ENCODE measurements around the gene TCEA3. TPM values are rescaled to one million over a fixed set of nuclear protein-coding genes. Genes with fewer than 3 reads are reported as not detected.

TCEA3 gene
- total RNA-seq, 3 donors from 2014 or later: 8.5 to 38.0 (median 31.2) TPM

DNA sequence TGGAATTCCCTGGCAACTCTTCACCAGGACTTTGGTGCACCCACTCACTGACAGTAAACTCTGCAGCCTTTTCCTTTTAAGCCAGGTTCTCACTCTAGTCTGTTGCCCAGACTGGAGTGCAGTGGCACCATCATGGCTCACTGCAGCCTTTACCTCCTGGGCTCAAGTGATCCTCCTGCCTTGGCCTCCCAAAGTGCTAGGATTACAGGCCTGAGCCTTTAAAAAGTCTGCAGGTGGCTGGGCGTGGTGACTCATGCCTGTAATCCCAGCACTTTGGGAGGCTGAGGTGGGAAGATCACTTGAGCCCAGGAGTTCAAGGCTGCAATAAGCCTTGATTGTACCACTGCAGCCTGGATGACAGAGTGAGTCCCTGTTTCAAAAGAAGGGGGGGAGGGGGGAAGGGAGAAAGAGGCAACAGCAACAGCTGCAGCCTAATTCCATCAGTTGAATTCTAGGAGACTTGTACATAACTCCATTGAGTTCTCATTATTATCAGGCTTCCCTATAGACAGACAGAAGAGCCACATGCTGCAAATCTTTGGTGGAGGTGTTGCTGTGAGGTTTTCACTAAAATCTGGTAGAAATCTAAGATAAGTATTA is 72.4 kb downstream of the TCEA3 start:
- DNase-seq (ENCODE audit: low spot score in 2 of 2): no peak
- Histone ChIP-seq H3K27ac (no peak overlapping the region), H3K4me3 (no peak overlapping the region), H3K9me3 (no peaks in the 10 kb centered on the region), H3K36me3 (no peaks in the 10 kb centered on the region), H3K4me1 (no peaks in the 10 kb centered on the region), H3K27me3 (no peaks in the 10 kb centered on the region)
- intact Hi-C loops (cut with DNase I; ENCODE audit: low total_unique reads): no loop called here
- TF ChIP-seq CTCF (IDR thresholded peaks at IDR 0.05) (no peak), POLR2A (IDR thresholded peaks at IDR 0.05) (no peak), POLR2AphosphoS5 (IDR thresholded peaks at IDR 0.05) (no peak)

GRCh38 chr1:23345920-23346319 is 78.6 kb downstream of the TCEA3 start:
- Histone ChIP-seq H3K36me3 (no peaks in the 10 kb centered on the region), H3K9me3 (no peaks in the 10 kb centered on the region), H3K4me1 (peaks cover 0 to 7% of the 10 kb centered on the region in 2 donors), H3K27me3 (no peaks in the 10 kb centered on the region), H3K4me3 (no peak overlapping the region), H3K27ac (no peak overlapping the region)
- intact Hi-C loops (cut with DNase I; ENCODE audit: low total_unique reads): loop anchor here (10.0 kb wide), 1 partner anchor 59 kb away; no protein-coding TSS in a partner anchor
- TF ChIP-seq POLR2AphosphoS5 (IDR thresholded peaks at IDR 0.05) (no peak), CTCF (IDR thresholded peaks at IDR 0.05) (no peak), POLR2A (IDR thresholded peaks at IDR 0.05) (no peak)
- no peak for DNase-seq (ENCODE audit: low spot score in 2 of 2)

DNA sequence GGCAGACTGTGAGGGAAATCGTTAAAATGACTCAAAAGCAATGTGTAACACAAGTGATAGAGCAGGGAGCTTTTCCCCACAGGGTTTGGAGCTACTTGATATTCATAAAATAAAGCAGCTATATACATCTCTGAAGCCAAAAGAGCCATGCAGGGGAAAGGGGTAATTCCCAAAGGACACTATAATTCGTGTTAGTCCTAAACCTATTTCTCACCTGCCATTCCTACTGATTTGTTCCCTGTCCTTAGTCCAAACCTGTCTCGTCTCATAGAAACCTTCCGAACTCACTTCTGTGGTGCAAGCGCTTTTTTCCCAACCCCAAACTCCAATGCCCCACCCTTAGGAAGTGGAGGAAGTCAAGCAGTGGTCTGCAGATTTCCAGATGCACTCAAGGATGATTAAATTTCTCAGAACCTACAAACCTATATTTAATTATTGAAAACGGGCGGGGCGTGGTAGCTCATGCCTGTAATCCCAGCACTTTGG is 79.5 kb downstream of the TCEA3 start:
- H3K27me3 ChIP-seq: no peaks in the 10 kb centered on the region
- peak overlapping the region; percentile 90 to 97 (median 96) for H3K4me3 ChIP-seq
- H3K9me3 ChIP-seq: no peaks in the 10 kb centered on the region
- DNase-seq (ENCODE audit: low spot score in 2 of 2): no peak
- H3K4me1 ChIP-seq: peaks cover 0 to 11% of the 10 kb centered on the region in 2 donors
- H3K27ac ChIP-seq: peak overlapping the region; percentile 99
- H3K36me3 ChIP-seq: no peaks in the 10 kb centered on the region
- intact Hi-C loops (cut with DNase I; ENCODE audit: low total_unique reads): loop anchor here (10.0 kb wide), 1 partner anchor 60 kb away; no protein-coding TSS in a partner anchor
- TF ChIP-seq CTCF (IDR thresholded peaks at IDR 0.05) (no peak), POLR2AphosphoS5 (IDR thresholded peaks at IDR 0.05) (no peak), POLR2A (IDR thresholded peaks at IDR 0.05) (no peak)

DNA sequence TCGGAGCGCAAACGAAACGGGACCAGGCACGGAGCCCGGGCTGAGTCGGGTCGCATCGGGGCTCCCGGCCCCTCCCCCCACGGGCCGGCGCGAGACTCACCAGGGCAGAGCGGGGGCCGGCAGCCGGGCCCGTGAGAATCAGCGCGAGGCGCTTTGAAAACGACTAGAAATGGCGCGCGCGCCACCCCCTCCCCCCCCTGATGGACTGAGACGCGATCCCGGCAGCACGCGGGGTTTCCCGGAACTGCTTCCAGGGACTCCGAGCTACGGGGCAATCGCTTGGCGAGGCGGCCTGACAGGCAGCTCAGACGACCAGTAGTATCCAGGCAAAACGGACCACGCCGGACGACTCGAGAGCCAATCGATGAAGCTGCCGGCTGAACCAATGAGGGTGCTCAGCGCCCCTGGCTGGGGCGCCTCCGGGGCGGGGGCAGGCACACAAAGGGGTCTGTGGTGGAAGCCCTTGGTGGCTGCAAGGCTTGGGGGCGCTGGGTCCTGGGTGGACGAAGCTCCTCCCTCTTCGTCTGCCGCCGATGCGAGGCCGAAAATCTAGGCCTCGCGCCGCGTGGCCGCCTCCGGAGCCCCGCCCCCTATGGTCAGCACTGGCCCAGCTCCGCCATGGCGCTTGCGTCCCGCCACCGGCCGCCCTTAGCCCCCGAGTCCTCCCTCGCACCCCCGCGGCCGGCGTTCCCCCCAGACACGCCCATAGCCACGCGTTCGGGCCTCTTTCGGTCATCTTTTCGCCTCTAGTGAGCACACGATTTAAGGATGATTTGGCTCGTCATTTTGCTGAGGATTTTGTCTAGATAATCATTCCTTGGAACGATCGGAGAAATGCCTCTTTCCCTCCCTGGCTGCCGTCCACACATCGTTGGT is 80.2 kb downstream of the TCEA3 start, which contains the start of gene HNRNPR:
Gene HNRNPR, minus strand, starts transcription at position 174 of the 876 bp plus-strand sequence. CDS start 3,276 bp downstream, outside the sequence.
- intact Hi-C loops (cut with DNase I; ENCODE audit: low total_unique reads): loop anchor here (10.0 kb wide), 1 partner anchor 60 kb away; no protein-coding TSS in a partner anchor
- peak; percentile 99 to 100 for DNase-seq (ENCODE audit: low spot score in 2 of 2)
- peak in 2 of 3 donors; percentile 6 to 14 for TF ChIP-seq CTCF (IDR thresholded peaks at IDR 0.05)
- peak; percentile 45 to 80 (median 80) for TF ChIP-seq POLR2AphosphoS5 (IDR thresholded peaks at IDR 0.05)
- TF ChIP-seq POLR2A (IDR thresholded peaks at IDR 0.05): peak; percentile 63
- no peaks in the 10 kb centered on the region for H3K27me3 ChIP-seq
- H3K4me3 ChIP-seq: peak within 1 kb of the TSS; percentile 90 to 97 (median 96)
- peaks cover 0 to 15% of the 10 kb centered on the region in 2 donors for H3K4me1 ChIP-seq
- H3K9me3 ChIP-seq: no peaks in the 10 kb centered on the region
- no peaks in the 10 kb centered on the region for H3K36me3 ChIP-seq
- peak within 1 kb of the TSS; percentile 99 for H3K27ac ChIP-seq

All from breast epithelium (tissue), 4 donors.